ENCODE measurements around the gene HECTD3.
A peak's percentile ranks its signal among the peaks of the same experiment; 100 is the strongest.
"Not testable (repeated sequence)": the region's sequence is repeated elsewhere in the genome, so short reads cannot be mapped to it uniquely, and the experiment has no call there.

HECTD3 gene

GRCh38 chr1:45013551-45014209, 2.6 kb upstream of the HECTD3 start:
- DNase-seq: no peak

GRCh38 chr1:45012639-45013278, 1.6 kb upstream of the HECTD3 start:
- DNase-seq: peak; percentile 46

GRCh38 chr1:45011837-45012638, 914 bp upstream of the HECTD3 start, which contains the start of gene UROD:
UROD (plus strand) TSS chr1:45012254; CDS start chr1:45012266, 12 bp downstream.
- DNase-seq: peak; percentile 91

GRCh38 chr1:45009956-45010854, 919 bp downstream of the HECTD3 start:
- peak; percentile 36 for DNase-seq

GRCh38 chr1:45009296-45009865, 1.7 kb downstream of the HECTD3 start:
- DNase-seq: no peak

- DNase-seq: no peak
These were observed 2.6 kb downstream of the HECTD3 start for GRCh38 chr1:45008516-45008915.

- DNase-seq: no peak
These were observed 3.0 kb downstream of the HECTD3 start for GRCh38 chr1:45008076-45008475.

GRCh38 chr1:45007311-45007710, 3.8 kb downstream of the HECTD3 start:
- DNase-seq: no peak

GRCh38 chr1:45005761-45006160, 5.4 kb downstream of the HECTD3 start:
- DNase-seq: no peak

GRCh38 chr1:45004281-45004920, 6.7 kb downstream of the HECTD3 start:
- DNase-seq: no peak

- no peak for DNase-seq
These were observed 7.4 kb downstream of the HECTD3 start for GRCh38 chr1:45003741-45004140.

- no peak for DNase-seq
These were observed 8.2 kb downstream of the HECTD3 start for GRCh38 chr1:45002650-45003645.

- not testable (repeated sequence) for DNase-seq
These were observed 9.5 kb downstream of the HECTD3 start for GRCh38 chr1:45001576-45001975.

GRCh38 chr1:45001011-45001481, 10.1 kb downstream of the HECTD3 start:
- no peak for DNase-seq

GRCh38 chr1:44999232-44999631, 11.9 kb downstream of the HECTD3 start:
- DNase-seq: no peak

GRCh38 chr1:44995467-44996238, 15.5 kb downstream of the HECTD3 start:
- no peak for DNase-seq

GRCh38 chr1:44994309-44994898, 16.7 kb downstream of the HECTD3 start:
- no peak for DNase-seq

- DNase-seq: no peak
These were observed 22.5 kb downstream of the HECTD3 start for GRCh38 chr1:44988531-44989156.
